ENCODE results near the gene SERINC4.
"Not testable (repeated sequence)": the region's sequence is repeated elsewhere in the genome, so short reads cannot be mapped to it uniquely, and the experiment has no call there.

Gene SERINC4

GRCh38 chr15:43799945-43800285 lies at the start of gene SERINC4:
Gene SERINC4 (minus strand): TSS chr15:43800220. CDS start chr15:43799986, 234 bp downstream.
- in situ Hi-C loops (cut with MboI; ENCODE audit: low sequenced_read_pairs): no loop called here

GRCh38 chr15:43845421-43845820 lies 45.4 kb upstream of the SERINC4 start:
- in situ Hi-C loops (cut with MboI; ENCODE audit: low sequenced_read_pairs): no loop called here

GRCh38 chr15:43832485-43832884 lies 32.5 kb upstream of the SERINC4 start:
- in situ Hi-C loops (cut with MboI; ENCODE audit: low sequenced_read_pairs): not testable (repeated sequence)

GRCh38 chr15:43831519-43832052 lies 31.6 kb upstream of the SERINC4 start:
- in situ Hi-C loops (cut with MboI; ENCODE audit: low sequenced_read_pairs): not testable (repeated sequence)

DNA sequence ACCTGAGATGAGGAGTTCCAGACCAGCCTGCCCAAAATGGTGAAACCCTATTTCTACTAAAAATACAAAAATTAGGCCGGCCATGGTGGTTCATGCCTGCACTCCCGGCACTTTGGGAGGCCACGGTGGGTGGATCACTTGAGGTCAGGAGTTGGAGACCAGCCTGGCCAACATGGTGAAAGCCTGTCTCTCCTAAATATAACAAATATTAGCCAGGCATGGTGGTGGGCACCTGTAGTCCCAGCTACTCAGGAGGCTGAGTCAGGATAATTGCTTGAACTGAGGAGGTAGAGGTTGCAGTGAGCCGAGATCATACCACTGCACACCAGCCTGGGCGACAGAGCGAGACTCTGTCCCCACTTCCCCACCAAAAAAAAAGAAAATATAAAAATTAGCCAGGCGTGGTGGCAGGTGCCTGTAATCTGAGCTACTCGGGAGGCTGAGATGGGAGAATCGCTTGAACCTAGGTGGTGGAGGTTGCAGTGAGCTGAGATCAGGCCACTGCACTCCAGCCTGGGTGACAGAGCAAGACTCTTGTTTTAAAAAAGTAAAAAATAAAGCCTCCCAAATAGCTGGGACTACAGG lies 30.8 kb upstream of the SERINC4 start:
- in situ Hi-C loops (cut with MboI; ENCODE audit: low sequenced_read_pairs): not testable (repeated sequence)

DNA sequence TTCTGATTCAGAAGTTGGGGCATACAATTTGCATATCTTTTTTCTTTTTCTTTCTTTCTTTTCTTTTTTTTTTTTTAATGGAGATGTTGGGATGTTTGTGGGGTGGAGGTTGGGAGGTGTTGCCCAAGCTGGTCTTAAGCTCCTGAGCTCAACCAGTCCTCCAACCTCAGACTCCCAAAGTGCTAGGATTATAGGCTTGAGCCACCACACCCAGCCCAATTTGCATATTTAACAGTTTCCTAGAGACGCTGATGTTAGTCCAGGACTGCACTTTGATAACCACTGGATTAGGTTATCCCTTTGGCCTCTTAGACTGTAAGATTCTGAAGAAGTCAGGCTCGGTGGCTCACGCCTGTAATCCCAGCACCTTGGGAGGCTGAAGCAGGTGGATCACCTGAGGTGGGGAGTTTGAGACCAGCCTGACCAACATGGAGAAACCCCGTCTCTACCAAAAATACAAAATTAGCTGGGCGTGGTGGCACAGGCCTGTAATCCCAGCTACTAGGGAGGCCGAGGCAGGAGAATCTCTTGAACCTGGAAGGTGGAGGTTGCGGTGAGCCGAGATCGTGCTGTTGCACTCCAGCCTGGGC lies 30.0 kb upstream of the SERINC4 start:
- in situ Hi-C loops (cut with MboI; ENCODE audit: low sequenced_read_pairs): not testable (repeated sequence)

DNA sequence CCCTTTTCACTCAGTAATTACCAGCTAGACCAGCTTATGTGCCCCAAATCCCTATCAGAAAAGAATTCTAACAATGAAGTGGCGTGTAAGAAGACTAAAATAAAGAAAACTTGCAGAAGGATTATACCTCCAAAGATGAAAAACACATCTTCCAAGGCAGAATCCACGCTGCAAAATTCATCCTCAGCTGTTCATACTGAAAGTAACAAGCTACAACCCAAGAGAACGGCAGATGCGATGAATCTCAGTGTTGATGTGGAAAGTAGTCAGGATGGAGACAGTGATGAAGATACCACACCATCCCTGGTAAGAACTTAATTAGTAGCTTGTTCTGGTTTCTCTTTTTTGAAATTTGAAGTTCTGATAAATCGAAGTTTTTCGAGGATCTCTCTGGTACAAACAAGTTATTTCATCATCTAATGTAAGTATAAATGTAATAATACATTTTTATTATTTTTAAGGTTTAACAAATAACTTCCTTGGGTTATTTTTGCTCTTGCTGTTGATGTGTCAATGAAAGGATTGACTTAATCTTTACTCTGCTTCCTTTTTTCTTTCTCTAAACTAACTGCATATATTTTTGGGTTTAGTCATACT lies 28.1 kb upstream of the SERINC4 start:
- in situ Hi-C loops (cut with MboI; ENCODE audit: low sequenced_read_pairs): no loop called here

DNA sequence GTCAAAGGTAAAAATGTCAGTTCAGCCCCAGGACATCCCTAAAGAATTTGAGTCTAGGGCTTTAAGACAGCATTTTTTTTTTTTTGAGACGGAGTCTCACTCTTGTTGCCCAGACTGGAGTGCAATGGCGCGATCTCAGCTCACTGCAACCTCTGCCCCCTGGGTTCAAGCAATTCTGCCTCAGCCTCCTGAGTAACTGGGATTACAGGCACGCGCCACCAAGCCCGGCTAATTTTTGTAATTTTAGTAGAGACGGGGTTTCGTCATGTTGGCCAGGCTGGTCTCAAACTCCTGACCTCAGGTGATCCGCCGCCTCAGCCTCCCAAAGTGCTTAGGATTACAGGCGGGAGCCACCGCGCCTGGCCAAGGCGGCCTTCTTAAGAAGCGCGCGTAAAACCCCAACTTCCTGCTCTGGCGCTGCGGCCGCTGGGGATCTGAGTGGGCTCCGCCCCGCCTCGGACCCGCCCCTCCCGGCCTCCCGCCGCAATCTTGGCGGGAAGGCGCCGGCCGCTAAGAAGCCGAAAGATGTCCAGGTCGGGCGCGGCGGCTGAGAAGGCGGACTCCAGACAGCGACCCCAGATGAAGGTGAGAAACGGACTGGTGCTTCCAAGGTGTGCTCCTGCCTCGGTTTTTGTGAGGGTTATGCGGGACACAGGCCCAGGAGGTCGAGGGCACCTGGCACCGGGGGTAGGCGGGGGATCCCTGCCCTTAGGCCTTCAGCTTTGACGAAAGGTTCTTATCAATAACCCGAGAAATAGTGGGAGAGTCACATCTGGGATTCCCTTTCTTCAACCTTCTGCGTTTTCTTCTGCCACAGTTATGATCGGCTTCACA lies 26.7 kb upstream of the SERINC4 start, which contains the start of gene WDR76:
Gene WDR76, plus strand, starts transcription at position 495 of the 834 bp plus-strand sequence. Its CDS starts 31 bp downstream, at position 526.
- in situ Hi-C loops (cut with MboI; ENCODE audit: low sequenced_read_pairs): no loop called here

GRCh38 chr15:43826029-43826507 lies 26.0 kb upstream of the SERINC4 start:
- in situ Hi-C loops (cut with MboI; ENCODE audit: low sequenced_read_pairs): no loop called here

GRCh38 chr15:43825305-43825704 lies 25.3 kb upstream of the SERINC4 start:
- in situ Hi-C loops (cut with MboI; ENCODE audit: low sequenced_read_pairs): not testable (repeated sequence)

GRCh38 chr15:43824302-43825246 lies 24.6 kb upstream of the SERINC4 start, which contains the start of gene MFAP1:
Gene MFAP1 (minus strand): TSS chr15:43824690. CDS start chr15:43824569, 121 bp downstream.
- in situ Hi-C loops (cut with MboI; ENCODE audit: low sequenced_read_pairs): no loop called here

GRCh38 chr15:43821505-43821904 lies 21.5 kb upstream of the SERINC4 start:
- in situ Hi-C loops (cut with MboI; ENCODE audit: low sequenced_read_pairs): no loop called here

DNA sequence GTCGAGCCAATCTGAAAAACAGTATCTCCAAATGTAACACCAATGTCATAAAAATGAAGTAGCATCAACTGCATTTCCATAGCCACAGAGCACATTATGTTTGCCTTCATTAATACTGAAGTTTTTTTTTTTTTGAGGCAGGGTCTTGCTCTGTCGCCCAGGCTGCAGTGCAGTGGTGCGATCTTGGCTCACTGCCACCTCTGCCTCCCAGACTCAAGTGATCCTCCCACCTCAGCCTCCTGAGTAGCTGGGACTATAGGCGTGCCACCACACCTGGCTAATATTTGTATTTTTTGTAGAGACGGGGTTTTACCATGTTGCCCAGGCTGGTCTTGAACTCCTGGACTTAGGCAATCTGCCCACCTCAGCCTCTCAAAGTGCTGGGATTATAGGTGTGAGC lies 15.0 kb upstream of the SERINC4 start:
- in situ Hi-C loops (cut with MboI; ENCODE audit: low sequenced_read_pairs): not testable (repeated sequence)

DNA sequence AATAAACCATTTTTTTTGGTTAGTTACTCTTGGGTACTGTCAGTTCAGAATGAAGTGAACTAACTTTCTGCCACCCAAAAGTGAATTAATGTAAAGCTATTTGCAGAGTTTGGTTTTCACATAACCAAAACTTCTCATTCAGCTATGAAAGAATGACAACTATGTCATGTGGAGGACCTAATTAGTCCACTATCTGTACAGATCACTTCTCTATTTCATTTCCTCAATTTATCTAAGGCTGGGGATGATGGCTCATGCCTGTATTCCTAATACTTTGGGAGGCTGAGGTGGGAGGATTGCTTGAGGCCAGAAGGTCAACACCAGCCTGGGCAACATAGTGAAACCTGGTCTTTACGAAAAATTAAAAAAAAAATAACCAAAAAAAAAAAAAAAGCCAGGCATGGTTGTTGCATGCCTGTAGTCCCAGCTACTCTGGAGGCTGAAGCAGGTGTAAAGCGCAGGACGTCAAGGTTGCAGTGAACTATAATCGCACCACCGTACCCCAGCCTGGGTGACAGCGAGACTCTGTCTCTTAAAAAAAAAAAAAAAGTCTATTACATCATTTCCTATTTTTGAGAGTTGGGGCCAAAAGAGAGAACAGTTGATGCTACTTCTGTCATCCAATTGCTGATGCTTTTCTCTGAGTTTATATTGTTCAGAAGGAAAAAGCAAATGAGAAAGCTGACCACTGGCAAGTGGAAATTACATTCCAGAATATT lies 9.1 kb upstream of the SERINC4 start:
- in situ Hi-C loops (cut with MboI; ENCODE audit: low sequenced_read_pairs): no loop called here

- in situ Hi-C loops (cut with MboI; ENCODE audit: low sequenced_read_pairs): no loop called here
Measured at GRCh38 chr15:43808435-43808950, 8.5 kb upstream of the SERINC4 start.

DNA sequence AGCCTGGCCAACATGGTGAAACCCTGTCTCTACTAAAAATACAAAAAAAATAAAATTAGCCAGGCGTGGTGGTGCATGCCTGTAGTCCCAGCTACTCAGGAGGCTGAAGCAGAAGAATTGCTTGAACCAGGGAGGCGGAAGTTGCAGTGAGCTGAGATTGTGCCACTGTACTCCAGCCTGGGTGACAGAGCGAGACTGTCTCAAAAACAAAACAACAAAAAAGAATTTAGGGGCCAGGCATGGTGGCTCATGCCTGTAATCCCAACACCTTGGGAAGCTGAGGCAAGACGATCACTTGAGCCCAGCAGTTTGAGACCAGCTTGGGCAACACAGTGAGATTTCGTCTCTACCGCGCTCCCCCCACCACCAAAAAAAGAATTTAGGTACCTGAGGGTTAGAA lies 2.7 kb upstream of the SERINC4 start:
- in situ Hi-C loops (cut with MboI; ENCODE audit: low sequenced_read_pairs): not testable (repeated sequence)

GRCh38 chr15:43800286-43801141 lies 494 bp upstream of the SERINC4 start, which contains the start of gene HYPK:
Gene HYPK (plus strand): TSS chr15:43800599. CDS start chr15:43800623, 24 bp downstream.
- in situ Hi-C loops (cut with MboI; ENCODE audit: low sequenced_read_pairs): no loop called here
